ENCODE results near the gene CHMP3. TPM values are rescaled to one million over a fixed set of nuclear protein-coding genes. Genes with fewer than 3 reads are reported as not detected.

The CHMP3 gene
- total RNA-seq, 2 donors from 2014 or later = 20.5 to 29.3 TPM

GRCh38 chr2:86543335-86543734 is 19.9 kb downstream of the CHMP3 start:
- Mint-ChIP-seq H3K27me3 (ENCODE audit: insufficient read depth) (peaks cover 2% of the 10 kb centered on the region), H3K9me3 (peaks cover 79% of the 10 kb centered on the region), H3K36me3 (ENCODE audit: low read depth) (peaks cover 79% of the 10 kb centered on the region), H3K27ac (no peak overlapping the region), H3K4me3 (no peak overlapping the region), H3K4me1 (no peaks in the 10 kb centered on the region)
- Histone ChIP-seq H3K9ac (ENCODE audit: extremely low read depth, low read length, poor library complexity, severe bottlenecking) (no peak overlapping the region), H3K27me3 (ENCODE audit: control insufficient read depth, insufficient read depth, low read length, poor library complexity, severe bottlenecking) (no peaks in the 10 kb centered on the region), H3K4me1 (ENCODE audit: control insufficient read depth, insufficient read depth, low read length) (no peaks in the 10 kb centered on the region), H3K36me3 (ENCODE audit: control insufficient read depth, insufficient read depth, low read length) (peaks cover 31% of the 10 kb centered on the region), H3K27ac (ENCODE audit: low read depth, low read length) (no peak overlapping the region), H3K4me3 (ENCODE audit: low read length) (peak overlapping the region; percentile 61), H3K9me3 (ENCODE audit: control insufficient read depth, low read length) (peaks cover 78% of the 10 kb centered on the region)
- 91 to 100% methylated on average over 2 of the region's 2 CpGs for WGBS, 2 experiments (ENCODE audit: insufficient coverage in 1 of 2, insufficient read length in 1 of 2)
- DNase-seq = no peak
- no peak for TF ChIP-seq CTCF (conservative IDR thresholded peaks at IDR 0.05)

GRCh38 chr2:86542814-86543213 is 20.4 kb downstream of the CHMP3 start:
- Histone ChIP-seq H3K4me1 (ENCODE audit: control insufficient read depth, insufficient read depth, low read length) (no peaks in the 10 kb centered on the region), H3K36me3 (ENCODE audit: control insufficient read depth, insufficient read depth, low read length) (peaks cover 28% of the 10 kb centered on the region), H3K4me3 (ENCODE audit: low read length) (peak overlapping the region; percentile 61), H3K9me3 (ENCODE audit: control insufficient read depth, low read length) (peaks cover 78% of the 10 kb centered on the region), H3K27ac (ENCODE audit: low read depth, low read length) (no peak overlapping the region), H3K27me3 (ENCODE audit: control insufficient read depth, insufficient read depth, low read length, poor library complexity, severe bottlenecking) (no peaks in the 10 kb centered on the region), H3K9ac (ENCODE audit: extremely low read depth, low read length, poor library complexity, severe bottlenecking) (no peak overlapping the region)
- Mint-ChIP-seq H3K36me3 (ENCODE audit: low read depth) (peaks cover 78% of the 10 kb centered on the region), H3K9me3 (peaks cover 78% of the 10 kb centered on the region), H3K4me3 (no peak overlapping the region), H3K27ac (no peak overlapping the region), H3K4me1 (no peaks in the 10 kb centered on the region), H3K27me3 (ENCODE audit: insufficient read depth) (peaks cover 2% of the 10 kb centered on the region)
- no peak for DNase-seq
- 80 to 90% methylated on average over 1 of the region's 1 CpG for WGBS, 2 experiments (ENCODE audit: insufficient coverage in 1 of 2, insufficient read length in 1 of 2)
- TF ChIP-seq CTCF (conservative IDR thresholded peaks at IDR 0.05) = no peak

GRCh38 chr2:86541334-86541733 is 21.9 kb downstream of the CHMP3 start:
- H3K27me3 ChIP-seq (ENCODE audit: control insufficient read depth, insufficient read depth, low read length, poor library complexity, severe bottlenecking) = no peaks in the 10 kb centered on the region
- Mint-ChIP-seq H3K27ac (no peak overlapping the region), H3K36me3 (ENCODE audit: low read depth) (peaks cover 76% of the 10 kb centered on the region), H3K9me3 (peaks cover 78% of the 10 kb centered on the region), H3K27me3 (ENCODE audit: insufficient read depth) (peaks cover 2% of the 10 kb centered on the region), H3K4me3 (no peak overlapping the region), H3K4me1 (no peaks in the 10 kb centered on the region)
- DNase-seq = no peak
- 96 to 100% methylated on average over 1 to 2 of the region's 2 CpGs for WGBS, 2 experiments (ENCODE audit: insufficient coverage in 1 of 2, insufficient read length in 1 of 2)
- no peak overlapping the region for H3K9ac ChIP-seq (ENCODE audit: extremely low read depth, low read length, poor library complexity, severe bottlenecking)
- H3K9me3 ChIP-seq (ENCODE audit: control insufficient read depth, low read length) = peaks cover 78% of the 10 kb centered on the region
- H3K27ac ChIP-seq (ENCODE audit: low read depth, low read length) = no peak overlapping the region
- H3K4me1 ChIP-seq (ENCODE audit: control insufficient read depth, insufficient read depth, low read length) = no peaks in the 10 kb centered on the region
- peaks cover 13% of the 10 kb centered on the region for H3K36me3 ChIP-seq (ENCODE audit: control insufficient read depth, insufficient read depth, low read length)
- H3K4me3 ChIP-seq (ENCODE audit: low read length) = peak overlapping the region; percentile 16
- TF ChIP-seq CTCF (conservative IDR thresholded peaks at IDR 0.05) = no peak

Measured in endodermal cell (in vitro differentiated cells).